Subcutaneous abdominal adipose tissue (tissue), 5 donors: ENCODE data around the gene PCYOX1L.
A peak's percentile ranks its signal among the peaks of the same experiment; 100 is the strongest.

ENCODE experiments used
- H3K27ac ChIP-seq: one replicate; pipeline ENCODE4 v1.7.0; 2013; ENCODE audit warnings: low read depth, mild to moderate bottlenecking, inconsistent platforms, low read length, moderate library complexity
- H3K27me3 ChIP-seq, 5 donors: one replicate each; pipeline ENCODE4 v1.7.0; 2013; ENCODE audit warnings: low read length in 5 of 5, inconsistent platforms in 1 of 5; ENCODE audit not compliant: control insufficient read depth in 5 of 5, insufficient read depth in 4 of 5
- H3K36me3 ChIP-seq, 5 donors: one replicate each; pipeline ENCODE4 v1.7.0; 2013; ENCODE audit warnings: low read length in 5 of 5; ENCODE audit not compliant: control insufficient read depth in 5 of 5, insufficient read depth in 5 of 5
- H3K4me1 ChIP-seq, 5 donors: one replicate each; pipeline ENCODE4 v1.7.0; 2013; ENCODE audit warnings: low read length in 5 of 5, mild to moderate bottlenecking in 3 of 5, moderate library complexity in 1 of 5; ENCODE audit not compliant: control insufficient read depth in 5 of 5, insufficient read depth in 5 of 5
- H3K4me3 ChIP-seq, 5 donors: one replicate each; pipeline ENCODE4 v1.7.0; 2013; ENCODE audit warnings: low read length in 5 of 5, low read depth in 1 of 5
- H3K9ac ChIP-seq, 5 donors: one replicate each; pipeline ENCODE4 v1.7.0; 2013; ENCODE audit warnings: low read length in 5 of 5, mild to moderate bottlenecking in 4 of 5, moderate library complexity in 3 of 5
- H3K9me3 ChIP-seq, 5 donors: one replicate each; pipeline ENCODE4 v1.7.0; 2013; ENCODE audit warnings: low read length in 5 of 5; ENCODE audit not compliant: control insufficient read depth in 5 of 5
- donor health status: healthy.
- donor health status: healthy.
- donor health status: healthy.
- donor health status: healthy.
- donor health status: healthy.

PCYOX1L gene

DNA sequence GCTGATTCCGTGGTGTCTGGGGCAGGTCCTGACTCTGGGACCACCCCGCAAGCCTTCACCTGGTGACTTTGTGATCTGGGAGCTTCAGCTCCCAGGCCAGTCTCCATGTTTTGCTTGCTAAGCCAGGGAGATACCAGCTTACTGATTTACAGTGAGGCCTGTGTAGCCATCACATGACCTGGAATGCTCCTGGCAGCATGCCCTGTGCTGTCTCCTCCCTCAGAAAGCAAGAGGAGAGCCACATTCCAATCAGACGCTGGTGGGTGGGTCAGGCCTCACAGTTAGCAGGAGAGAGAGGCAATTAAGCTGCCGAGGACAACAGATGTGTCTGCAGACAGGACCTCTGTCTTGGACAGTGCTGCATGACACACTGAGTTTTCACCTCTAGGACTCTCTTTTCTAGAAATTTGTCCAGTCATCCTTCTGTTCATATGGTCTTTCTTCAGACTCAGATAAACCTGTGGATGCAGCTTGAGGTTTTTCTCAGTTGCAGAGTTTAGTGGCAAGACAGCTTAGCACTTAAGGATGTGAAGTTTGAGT, 37.0 kb upstream of the PCYOX1L start:
- no peaks in the 10 kb centered on the region for H3K27me3 ChIP-seq
- H3K36me3 ChIP-seq = peaks cover 2 to 59% (median 29%) of the 10 kb centered on the region in 5 donors
- peaks cover 0 to 47% (median 36%) of the 10 kb centered on the region in 5 donors for H3K4me1 ChIP-seq
- no peaks in the 10 kb centered on the region for H3K9me3 ChIP-seq
- H3K27ac ChIP-seq = no peak overlapping the region
- peak overlapping the region in 1 of 5 donors; percentile 59 for H3K9ac ChIP-seq
- H3K4me3 ChIP-seq = peak overlapping the region in 1 of 5 donors; percentile 17

GRCh38 chr5:149322518-149322917, 35.3 kb upstream of the PCYOX1L start:
- Histone ChIP-seq H3K36me3 (peaks cover 6 to 52% (median 22%) of the 10 kb centered on the region in 5 donors), H3K27ac (peak overlapping the region; percentile 74), H3K4me3 (no peak overlapping the region), H3K27me3 (no peaks in the 10 kb centered on the region), H3K4me1 (peaks cover 0 to 47% (median 36%) of the 10 kb centered on the region in 5 donors), H3K9ac (no peak overlapping the region), H3K9me3 (no peaks in the 10 kb centered on the region)

DNA sequence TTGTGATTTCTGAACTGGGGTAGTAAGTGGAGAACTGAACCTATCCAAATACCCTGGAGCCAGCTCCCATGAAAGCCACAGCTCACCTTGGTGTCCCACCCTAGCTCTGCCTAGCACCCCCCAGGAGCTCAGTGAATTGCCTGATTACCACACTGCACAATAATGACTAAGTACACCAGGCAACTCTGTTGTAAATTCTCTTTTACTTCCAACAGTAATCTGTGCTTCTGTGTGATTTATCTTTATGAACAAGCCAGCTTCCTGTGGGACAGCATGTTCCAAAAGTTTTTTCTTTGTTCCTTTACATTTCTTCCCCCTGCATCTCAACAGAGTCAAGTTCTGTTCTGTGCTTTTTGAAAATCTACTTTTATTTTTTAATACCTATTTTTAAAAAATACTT, 34.6 kb upstream of the PCYOX1L start:
- Histone ChIP-seq H3K36me3 (peaks cover 3 to 52% (median 17%) of the 10 kb centered on the region in 5 donors), H3K4me1 (peaks cover 0 to 47% (median 36%) of the 10 kb centered on the region in 5 donors), H3K27ac (peak overlapping the region; percentile 74), H3K27me3 (no peaks in the 10 kb centered on the region), H3K4me3 (no peak overlapping the region), H3K9ac (peak overlapping the region in 2 of 5 donors; percentile 29 to 49), H3K9me3 (no peaks in the 10 kb centered on the region)

DNA sequence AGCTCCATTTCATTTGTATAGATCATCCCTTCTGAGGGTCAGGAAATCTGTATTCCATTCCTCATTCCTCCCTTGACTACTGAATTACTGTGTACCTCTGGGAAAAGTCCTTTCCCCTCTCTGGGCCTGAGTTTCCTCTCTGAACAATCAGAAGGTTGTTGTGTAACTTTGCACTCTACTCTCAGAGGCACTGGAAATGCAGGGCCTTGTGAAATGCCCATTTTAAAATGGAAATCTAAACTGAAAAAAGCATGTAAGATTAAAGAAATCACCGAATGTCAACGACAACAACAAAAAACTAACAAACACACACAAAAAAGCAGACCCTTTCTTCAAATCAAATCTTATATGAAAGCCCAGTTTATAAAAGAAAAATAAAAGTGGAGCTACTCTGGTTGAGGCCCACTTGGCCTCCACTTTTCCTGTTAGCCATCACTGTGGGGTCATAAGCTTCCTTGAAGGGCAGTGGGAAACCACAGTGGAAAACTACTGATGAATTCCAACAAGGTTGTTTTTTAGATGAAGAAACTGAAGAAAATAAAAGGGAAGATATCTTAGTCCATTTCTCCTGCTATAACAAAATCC, 34.1 kb upstream of the PCYOX1L start:
- H3K36me3 ChIP-seq = peaks cover 3 to 50% (median 17%) of the 10 kb centered on the region in 5 donors
- H3K27ac ChIP-seq = peak overlapping the region; percentile 74
- H3K9ac ChIP-seq = peak overlapping the region in 2 of 5 donors; percentile 29 to 50
- H3K9me3 ChIP-seq = no peaks in the 10 kb centered on the region
- no peaks in the 10 kb centered on the region for H3K27me3 ChIP-seq
- H3K4me3 ChIP-seq = no peak overlapping the region
- peaks cover 0 to 47% (median 36%) of the 10 kb centered on the region in 5 donors for H3K4me1 ChIP-seq

- H3K27ac ChIP-seq = no peak overlapping the region
- no peak overlapping the region for H3K9ac ChIP-seq
- peaks cover 0 to 44% (median 36%) of the 10 kb centered on the region in 5 donors for H3K4me1 ChIP-seq
- no peaks in the 10 kb centered on the region for H3K9me3 ChIP-seq
- H3K4me3 ChIP-seq = no peak overlapping the region
- no peaks in the 10 kb centered on the region for H3K27me3 ChIP-seq
- peaks cover 9 to 52% (median 20%) of the 10 kb centered on the region in 5 donors for H3K36me3 ChIP-seq
These were observed 33.2 kb upstream of the PCYOX1L start for GRCh38 chr5:149324641-149325040.

- Histone ChIP-seq H3K9ac (no peak overlapping the region), H3K27me3 (no peaks in the 10 kb centered on the region), H3K9me3 (no peaks in the 10 kb centered on the region), H3K36me3 (peaks cover 10 to 52% (median 20%) of the 10 kb centered on the region in 5 donors), H3K4me1 (peaks cover 0 to 39% (median 36%) of the 10 kb centered on the region in 5 donors), H3K4me3 (no peak overlapping the region), H3K27ac (no peak overlapping the region)
These were observed 32.6 kb upstream of the PCYOX1L start for GRCh38 chr5:149325166-149325735.

GRCh38 chr5:149325894-149326293, 32.0 kb upstream of the PCYOX1L start:
- no peak overlapping the region for H3K9ac ChIP-seq
- H3K36me3 ChIP-seq = peaks cover 13 to 49% (median 21%) of the 10 kb centered on the region in 5 donors
- no peak overlapping the region for H3K4me3 ChIP-seq
- H3K27me3 ChIP-seq = no peaks in the 10 kb centered on the region
- no peak overlapping the region for H3K27ac ChIP-seq
- H3K4me1 ChIP-seq = peaks cover 0 to 33% (median 29%) of the 10 kb centered on the region in 5 donors
- no peaks in the 10 kb centered on the region for H3K9me3 ChIP-seq

GRCh38 chr5:149326611-149327010, 31.2 kb upstream of the PCYOX1L start:
- Histone ChIP-seq H3K9ac (no peak overlapping the region), H3K27me3 (no peaks in the 10 kb centered on the region), H3K4me1 (peaks cover 0 to 27% (median 26%) of the 10 kb centered on the region in 5 donors), H3K4me3 (no peak overlapping the region), H3K9me3 (no peaks in the 10 kb centered on the region), H3K36me3 (peaks cover 13 to 46% (median 23%) of the 10 kb centered on the region in 5 donors), H3K27ac (no peak overlapping the region)

GRCh38 chr5:149328177-149328576, 29.7 kb upstream of the PCYOX1L start:
- peaks cover 0 to 19% (median 17%) of the 10 kb centered on the region in 5 donors for H3K4me1 ChIP-seq
- H3K9ac ChIP-seq = no peak overlapping the region
- no peak overlapping the region for H3K27ac ChIP-seq
- H3K27me3 ChIP-seq = no peaks in the 10 kb centered on the region
- H3K4me3 ChIP-seq = no peak overlapping the region
- H3K36me3 ChIP-seq = peaks cover 21 to 59% (median 32%) of the 10 kb centered on the region in 5 donors
- no peaks in the 10 kb centered on the region for H3K9me3 ChIP-seq

GRCh38 chr5:149333711-149334443, 24.0 kb upstream of the PCYOX1L start:
- Histone ChIP-seq H3K4me1 (no peaks in the 10 kb centered on the region), H3K9ac (no peak overlapping the region), H3K36me3 (peaks cover 41 to 87% (median 69%) of the 10 kb centered on the region in 5 donors), H3K9me3 (no peaks in the 10 kb centered on the region), H3K27ac (no peak overlapping the region), H3K4me3 (no peak overlapping the region), H3K27me3 (no peaks in the 10 kb centered on the region)
